ENCODE measurements around the gene KRTAP5-10. TPM values are rescaled to one million over a fixed set of nuclear protein-coding genes. Genes with fewer than 3 reads are reported as not detected.

The KRTAP5-10 gene
- total and polyA plus RNA-seq, 2 of the 8 experiments (the other 6 are each of a cell fraction or from before 2014, with no cell fraction given): 0.12 TPM; not detected in 1

DNA sequence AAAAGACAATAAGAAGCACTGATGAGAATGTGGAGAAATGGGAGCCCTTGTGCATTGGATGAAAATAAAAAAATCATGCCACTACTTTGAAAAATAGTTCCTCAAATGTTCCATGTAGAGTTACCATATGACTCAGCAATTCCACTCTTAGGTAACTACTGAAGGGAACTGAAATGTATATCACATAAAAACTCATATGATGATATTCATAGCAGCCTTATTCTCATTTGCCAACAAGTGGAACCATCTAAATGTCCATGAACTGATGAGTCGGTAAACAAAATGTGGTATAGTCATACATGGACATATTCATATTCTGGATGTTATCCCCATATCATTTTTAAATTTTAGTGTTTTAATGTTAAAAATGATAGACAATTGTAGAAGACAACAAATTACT lies 13.7 kb upstream of the KRTAP5-10 start:
- CTCF ChIA-PET (ENCODE audit: partially characterized antibody): interaction anchor here (4.0 kb wide), 1 partner anchor 12 kb away, joined by 15 read pairs; no protein-coding TSS in a partner anchor
- no peak overlapping the region for H3K9ac ChIP-seq (replicated peaks in 1 of 4; ENCODE audit: extremely low read depth in 1 of 4, low read depth in 3 of 4, low read length in 3 of 4)
- peaks cover 2% of the 10 kb centered on the region; the same call in 1 of the 2 replicates for H3K23me2 ChIP-seq (ENCODE audit: low read depth, low read length)
- no peak overlapping the region for H2BK15ac ChIP-seq (ENCODE audit: low read length)
- POLR2A ChIA-PET (ENCODE audit: partially characterized antibody): no interaction called here
- H4K20me1 ChIP-seq (replicated peaks in 1 of 2; ENCODE audit: control insufficient read depth in 1 of 2, insufficient read depth in 2 of 2, low read length in 2 of 2): no peaks in the 10 kb centered on the region
- H3K79me2 ChIP-seq (ENCODE audit: control insufficient read depth in 1 of 2, insufficient read depth in 2 of 2, low read length in 2 of 2): no peaks in the 10 kb centered on the region
- H2AFZ ChIP-seq (ENCODE audit: low read length): no peak overlapping the region
- H3K36me3 ChIP-seq (ENCODE audit: control insufficient read depth in 2 of 4, insufficient read depth in 4 of 4, low read length in 3 of 4): no peaks in the 10 kb centered on the region
- WGBS, 2 experiments (ENCODE audit: extremely low coverage in 1 of 2, insufficient coverage in 1 of 2, insufficient read length in 1 of 2, insufficient replicate concordance in 2 of 2, low coverage in 1 of 2, low lambda C conversion rate in 2 of 2, missing lambda C conversion rate in 1 of 2): 100% methylated on average over 1 of the region's 1 CpG; no CpG with 5 or more reads in 1 of the 2 experiments
- H3K18ac ChIP-seq (ENCODE audit: extremely low read depth, low read length): no peak overlapping the region
- H2BK12ac ChIP-seq (ENCODE audit: low read depth, low read length): no peak overlapping the region
- H4K5ac ChIP-seq (ENCODE audit: insufficient read length, low read depth, low read length): no peak overlapping the region
- H3K79me1 ChIP-seq (ENCODE audit: low read depth, low read length): no peaks in the 10 kb centered on the region
- H3K23ac ChIP-seq (ENCODE audit: insufficient read length): no peak overlapping the region
- H2BK120ac ChIP-seq (replicated peaks; ENCODE audit: low read depth, low read length): no peak overlapping the region
- H3K9me3 ChIP-seq (ENCODE audit: insufficient read depth in 2 of 2, low read depth in 1 of 2, low read length in 1 of 2): peaks cover under 1 to 8% of the 10 kb centered on the region in 2 experiments; a peak in 1 of 4 replicates
- no peak for DNase-seq (ENCODE audit: low read depth in 1 of 2, low spot score in 2 of 2)
- H3K4ac ChIP-seq (replicated peaks; ENCODE audit: insufficient read length, low read depth, low read length): no peak overlapping the region
- no peak overlapping the region for H3K27ac ChIP-seq (ENCODE audit: low read depth, low read length)
- no peak overlapping the region for H3K14ac ChIP-seq (ENCODE audit: insufficient read length)
- H2AK5ac ChIP-seq (ENCODE audit: low read depth, low read length): no peak overlapping the region
- no peak overlapping the region for H2BK5ac ChIP-seq (ENCODE audit: low read depth, low read length)
- 0 out of 7 replicates have a peak, but pooled peaks cover 0 to 2% (median 0%) of the 10 kb centered on the region in 4 experiments for H3K4me1 ChIP-seq (replicated peaks in 1 of 4; ENCODE audit: control insufficient read depth in 3 of 4, insufficient read depth in 4 of 4, low read length in 3 of 4)
- H3K4me2 ChIP-seq (ENCODE audit: insufficient read depth in 1 of 2, low read depth in 2 of 2, low read length in 2 of 2): no peak overlapping the region
- no peak overlapping the region for H2BK20ac ChIP-seq (ENCODE audit: low read length)
- no peak overlapping the region for H3K4me3 ChIP-seq (ENCODE audit: extremely low read depth in 1 of 4, insufficient read depth in 2 of 4, low read depth in 3 of 4, low read length in 4 of 4)
- no peak for FAIRE-seq
- H3K56ac ChIP-seq (replicated peaks; ENCODE audit: insufficient read length, low read depth, low read length): no peak overlapping the region
- H4K91ac ChIP-seq (replicated peaks; ENCODE audit: insufficient read length, low read length): no peak overlapping the region
- H3K27me3 ChIP-seq (replicated peaks in 1 of 4; ENCODE audit: control insufficient read depth in 3 of 4, extremely low read depth in 1 of 4, insufficient read depth in 3 of 4, low read length in 3 of 4): no peaks in the 10 kb centered on the region
- TF ChIP-seq MAFK (IDR thresholded peaks at IDR 0.05; ENCODE audit: low read depth, low read length) (0 out of 2 replicates have a peak, but pooled peaks have one; percentile 19), CEBPB (IDR thresholded peaks at IDR 0.05; ENCODE audit: low read depth, low read length) (no peak), SIRT6 (IDR thresholded peaks at IDR 0.05; ENCODE audit: low read length) (no peak), FOSL1 (IDR thresholded peaks at IDR 0.05; ENCODE audit: insufficient read depth, low read depth, low read length) (no peak), CBX5 (IDR thresholded peaks at IDR 0.05; ENCODE audit: low read depth, low read length) (no peak), CTBP2 (IDR thresholded peaks at IDR 0.05; ENCODE audit: borderline replicate concordance, insufficient read depth, insufficient read length, low read length) (no peak)
- H4K8ac ChIP-seq (ENCODE audit: extremely low read depth, insufficient read depth, low read length): no peak overlapping the region
